VCaP (cell line): Measurements from ENCODE around the gene GCHFR.

ENCODE experiments used
- H3K27ac ChIP-seq: fragments of 450-650 bp; 2 replicates; pipeline ENCODE4 v1.5.1; 2017
- TF ChIP-seq, protein P1 (sequence below): fragments of 450-650 bp; conservative IDR thresholded peaks from 2 replicates; pipeline ENCODE4 v1.5.1; 2017; ENCODE audit warnings: mild to moderate bottlenecking, moderate library complexity

Gene GCHFR

DNA sequence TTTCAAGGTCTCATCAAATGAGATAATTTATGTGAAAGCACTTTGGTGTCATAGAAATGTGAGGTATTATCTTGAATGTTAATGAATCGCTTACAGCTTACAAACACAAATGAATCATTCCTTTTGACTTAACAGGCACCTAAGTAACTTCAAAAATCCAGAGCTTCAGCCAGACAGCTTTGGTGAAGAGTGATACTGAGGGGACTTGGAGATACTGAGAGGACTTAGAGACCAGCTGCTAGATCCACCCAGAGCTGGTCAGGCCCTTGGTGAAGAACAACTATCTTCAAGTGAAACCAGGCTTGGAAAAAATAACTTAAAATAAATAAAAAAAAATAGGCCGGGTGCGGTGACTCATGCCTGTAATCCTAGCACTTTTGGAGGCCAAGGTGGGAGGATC lies 26.9 kb downstream of the GCHFR start:
- H3K27ac ChIP-seq = no peak overlapping the region
- TF ChIP-seq, protein P1, sequence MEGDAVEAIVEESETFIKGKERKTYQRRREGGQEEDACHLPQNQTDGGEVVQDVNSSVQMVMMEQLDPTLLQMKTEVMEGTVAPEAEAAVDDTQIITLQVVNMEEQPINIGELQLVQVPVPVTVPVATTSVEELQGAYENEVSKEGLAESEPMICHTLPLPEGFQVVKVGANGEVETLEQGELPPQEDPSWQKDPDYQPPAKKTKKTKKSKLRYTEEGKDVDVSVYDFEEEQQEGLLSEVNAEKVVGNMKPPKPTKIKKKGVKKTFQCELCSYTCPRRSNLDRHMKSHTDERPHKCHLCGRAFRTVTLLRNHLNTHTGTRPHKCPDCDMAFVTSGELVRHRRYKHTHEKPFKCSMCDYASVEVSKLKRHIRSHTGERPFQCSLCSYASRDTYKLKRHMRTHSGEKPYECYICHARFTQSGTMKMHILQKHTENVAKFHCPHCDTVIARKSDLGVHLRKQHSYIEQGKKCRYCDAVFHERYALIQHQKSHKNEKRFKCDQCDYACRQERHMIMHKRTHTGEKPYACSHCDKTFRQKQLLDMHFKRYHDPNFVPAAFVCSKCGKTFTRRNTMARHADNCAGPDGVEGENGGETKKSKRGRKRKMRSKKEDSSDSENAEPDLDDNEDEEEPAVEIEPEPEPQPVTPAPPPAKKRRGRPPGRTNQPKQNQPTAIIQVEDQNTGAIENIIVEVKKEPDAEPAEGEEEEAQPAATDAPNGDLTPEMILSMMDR = no peak

DNA sequence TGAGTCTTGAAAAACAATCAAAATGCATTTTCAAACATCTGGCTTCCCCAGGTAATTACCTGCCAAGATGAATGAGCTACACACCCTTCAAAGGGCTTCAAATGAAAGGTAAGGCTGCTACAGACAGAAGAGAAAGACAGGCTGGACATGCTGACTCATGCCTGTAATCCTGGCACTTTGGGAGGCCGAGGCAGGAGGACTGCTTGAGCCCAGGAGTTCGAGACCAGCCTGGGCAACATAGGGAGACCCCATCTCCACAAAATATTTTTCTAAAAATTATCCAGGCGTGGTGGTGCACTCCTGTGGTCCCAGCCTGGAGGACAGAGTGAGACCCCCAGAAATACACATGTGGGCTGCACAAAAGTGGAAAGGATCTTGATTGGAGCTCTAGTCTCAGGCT lies 28.5 kb downstream of the GCHFR start:
- no peak overlapping the region for H3K27ac ChIP-seq
- TF ChIP-seq, protein P1 = no peak

DNA sequence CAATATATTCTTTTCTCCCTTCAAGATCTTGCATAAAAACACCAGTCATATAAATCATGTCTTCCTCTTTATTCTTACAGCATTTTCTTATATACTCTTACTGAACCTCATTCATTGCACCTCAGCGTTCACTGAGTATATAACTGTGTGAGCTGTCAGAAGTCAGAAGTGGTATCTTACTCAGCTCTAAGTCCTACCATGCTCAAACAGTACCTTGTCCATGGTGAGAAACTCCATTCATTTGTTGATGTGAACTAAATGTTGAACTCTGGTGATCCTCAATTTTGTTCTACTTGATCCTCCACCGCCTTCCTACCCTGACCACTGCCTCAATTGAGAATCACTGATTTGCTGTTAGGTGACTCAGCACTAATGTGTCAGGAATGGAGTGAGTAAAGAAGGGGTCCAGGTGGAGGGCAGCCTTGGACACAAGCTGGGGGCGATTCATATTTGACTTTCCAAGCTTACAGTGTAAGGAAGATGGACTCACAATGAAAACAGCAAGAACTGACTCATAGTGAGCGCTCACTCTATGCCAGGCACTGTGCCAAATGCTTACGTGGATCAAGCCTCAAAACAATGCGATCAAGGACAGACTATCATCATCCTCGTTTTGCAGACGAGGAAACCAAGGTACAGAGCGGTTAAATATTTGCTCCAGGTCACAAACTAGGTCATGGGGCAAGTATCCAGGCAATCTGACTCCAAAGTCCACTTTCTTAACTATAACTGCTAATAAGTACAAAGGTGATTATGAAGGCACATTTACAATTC lies 29.5 kb downstream of the GCHFR start:
- TF ChIP-seq, protein P1 = no peak
- H3K27ac ChIP-seq = no peak overlapping the region

DNA sequence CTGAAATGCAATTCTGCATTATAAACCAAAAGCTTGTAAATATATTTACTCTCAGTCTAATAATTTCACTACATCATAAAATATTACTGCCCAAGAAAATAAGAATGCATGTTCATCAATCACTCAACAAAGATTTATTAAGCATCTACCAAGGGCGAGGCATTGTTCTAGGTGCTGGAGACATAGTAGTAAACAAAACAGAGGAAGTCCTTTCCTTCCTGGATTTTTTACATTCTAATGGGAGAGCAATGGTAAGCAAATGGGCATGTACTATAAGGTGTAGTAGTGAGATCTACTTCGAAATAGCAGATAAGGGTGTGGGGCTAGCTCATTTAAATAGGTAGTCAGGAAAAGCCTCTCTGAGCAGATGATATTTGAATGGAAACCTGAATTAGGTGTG lies 32.2 kb downstream of the GCHFR start:
- peak overlapping the region; percentile 65 for H3K27ac ChIP-seq
- TF ChIP-seq, protein P1 = no peak

DNA sequence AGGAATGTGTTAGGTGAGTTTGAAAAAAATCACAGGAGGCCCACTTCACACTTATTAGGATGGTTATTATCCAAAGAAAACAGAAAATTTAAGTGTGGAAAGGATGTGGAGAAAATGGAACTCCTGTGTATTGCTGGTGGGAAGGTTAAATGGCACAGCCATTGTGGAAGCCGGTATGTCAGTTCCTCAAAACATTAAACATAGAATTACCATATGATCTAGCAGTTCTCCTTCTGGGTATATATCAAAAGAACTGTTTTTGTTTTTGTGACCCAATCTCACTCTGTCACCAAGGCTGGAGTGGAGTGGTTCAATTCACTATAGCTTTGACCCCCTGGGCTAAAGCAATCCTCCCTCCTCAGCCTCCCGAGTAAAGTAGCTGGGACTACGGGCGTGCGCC lies 32.6 kb downstream of the GCHFR start:
- peak overlapping the region; percentile 65 for H3K27ac ChIP-seq
- TF ChIP-seq, protein P1 = no peak

DNA sequence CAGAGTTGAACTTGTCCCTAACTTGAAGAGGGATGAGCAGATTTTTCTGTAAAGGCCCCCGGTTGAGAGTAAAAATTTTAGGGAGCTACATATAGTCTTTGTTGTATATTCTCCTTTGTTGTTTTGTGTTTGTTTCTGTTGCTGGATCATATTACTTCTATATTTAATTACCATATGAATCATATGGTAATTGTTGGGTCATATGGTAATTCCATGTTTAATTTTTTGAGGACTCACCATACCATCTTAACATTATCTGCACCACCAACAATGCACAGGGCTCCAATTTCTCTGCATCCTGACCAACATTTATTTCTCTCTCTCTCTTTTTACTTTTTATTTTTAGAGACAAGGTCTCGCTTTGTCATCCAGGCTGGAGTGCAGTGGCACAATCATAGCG lies 35.7 kb downstream of the GCHFR start:
- no peak overlapping the region for H3K27ac ChIP-seq
- TF ChIP-seq, protein P1 = no peak

DNA sequence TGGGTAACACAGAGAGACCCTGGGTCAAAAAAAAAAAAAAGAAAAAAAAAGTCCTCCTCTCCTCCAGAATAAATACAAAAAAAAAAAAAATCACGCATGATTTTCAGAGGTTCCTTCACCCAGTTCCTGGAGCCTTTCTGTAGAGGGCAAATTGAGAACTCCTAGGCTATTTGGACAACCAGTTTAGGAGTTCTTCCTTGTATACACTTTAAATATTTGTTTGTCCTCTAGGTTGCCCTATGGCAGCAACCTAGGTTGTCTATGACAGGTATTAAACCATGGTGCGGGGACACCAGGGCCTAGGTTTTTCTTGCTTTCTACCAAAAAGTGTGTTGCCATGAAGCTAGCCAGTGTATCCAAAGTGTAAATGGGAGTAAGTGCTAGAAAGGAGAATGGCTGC lies 39.2 kb downstream of the GCHFR start:
- H3K27ac ChIP-seq = peak overlapping the region; percentile 72
- TF ChIP-seq, protein P1 = no peak
